GM18907 (cell line): ENCODE results near the gene NTHL1.

Source experiments
- ATAC-seq: cut with Tn5 transposase; IDR thresholded peaks from one replicate; pipeline ENCODE4 v1.9.1; 2021; ENCODE audit warnings: mild to moderate bottlenecking, moderate library complexity; ENCODE audit not compliant: unreplicated experiment

NTHL1 gene

DNA sequence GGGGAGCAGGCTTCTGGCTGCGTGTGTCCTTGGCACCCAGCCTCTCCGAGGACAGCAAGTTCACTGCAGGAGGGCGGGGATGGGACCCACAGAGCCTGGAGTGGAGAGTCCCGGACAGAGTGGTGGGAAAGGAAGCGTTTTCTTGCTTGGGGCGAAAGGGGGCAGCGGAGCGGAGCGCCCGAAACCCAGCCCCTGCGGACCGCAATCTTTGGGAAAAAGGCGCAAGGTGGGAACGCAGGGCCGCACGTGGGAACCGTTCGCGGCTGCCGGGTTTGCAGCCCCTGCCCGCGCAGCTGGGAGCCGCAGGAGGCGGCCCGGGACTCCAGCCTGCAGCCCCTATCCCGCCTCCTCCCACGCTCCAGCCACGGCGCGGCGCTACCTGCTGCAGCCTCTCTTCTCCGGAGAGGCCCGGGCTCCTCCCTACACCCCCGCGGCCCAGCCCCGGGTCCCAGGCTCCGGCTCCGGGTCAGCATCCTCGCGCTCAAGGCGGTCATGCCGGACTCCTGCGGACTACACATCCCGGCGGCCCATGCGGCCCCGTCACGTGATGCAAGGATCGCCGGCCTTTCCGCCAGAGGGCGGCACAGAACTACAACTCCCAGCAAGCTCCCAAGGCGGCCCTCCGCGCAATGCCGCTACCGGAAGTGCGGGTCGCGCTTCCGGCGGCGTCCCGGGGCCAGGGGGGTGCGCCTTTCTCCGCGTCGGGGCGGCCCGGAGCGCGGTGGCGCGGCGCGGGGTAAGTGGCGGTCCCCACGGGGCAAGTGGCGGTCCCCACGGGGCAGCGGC is at the start of gene NTHL1, which contains the start of gene TSC2:
Gene NTHL1 (minus strand): TSS at position 505 of the 786 bp plus-strand sequence. CDS start 11 bp downstream, at position 494.
Gene TSC2 (plus strand): TSS at position 656 of the 786 bp plus-strand sequence. CDS start 631 bp downstream, outside the sequence.
- peak; percentile 88 for ATAC-seq

DNA sequence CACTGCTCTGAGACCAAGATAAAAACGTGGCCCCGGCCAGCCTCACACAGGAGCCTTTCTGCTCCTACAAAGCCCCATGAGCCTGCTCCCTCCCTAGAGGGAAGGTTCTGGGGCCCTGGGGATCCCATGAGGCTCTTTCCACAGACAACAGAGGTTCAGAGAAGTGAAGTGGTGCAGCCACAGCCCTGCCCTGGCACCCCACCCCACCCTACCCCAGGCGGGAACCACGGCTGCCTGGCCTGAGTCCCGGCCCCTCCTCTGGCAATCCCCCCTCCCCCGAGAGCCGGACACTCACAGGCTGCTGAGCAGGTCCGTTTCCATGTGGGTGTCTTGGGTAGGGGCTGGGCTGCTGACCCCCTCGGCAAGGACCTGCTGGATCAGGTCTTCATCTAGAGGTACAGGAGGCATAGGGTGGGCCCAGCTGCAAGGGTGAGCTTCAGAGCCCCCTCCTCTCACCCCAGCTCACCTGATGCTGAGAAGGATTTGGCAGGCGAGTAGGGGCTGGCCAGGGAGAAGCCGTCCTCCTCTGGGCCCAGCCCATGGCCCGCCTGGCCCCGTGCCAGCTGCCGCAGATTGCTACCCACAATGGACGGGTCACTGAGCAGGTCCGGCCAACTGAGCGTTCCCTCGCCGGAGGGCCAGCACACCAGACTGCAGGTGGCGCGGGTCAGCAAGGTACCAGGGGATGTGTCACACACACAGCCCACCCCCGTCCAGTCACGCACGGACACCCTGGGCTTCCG is 49.4 kb upstream of the NTHL1 start:
- no peak for ATAC-seq

DNA sequence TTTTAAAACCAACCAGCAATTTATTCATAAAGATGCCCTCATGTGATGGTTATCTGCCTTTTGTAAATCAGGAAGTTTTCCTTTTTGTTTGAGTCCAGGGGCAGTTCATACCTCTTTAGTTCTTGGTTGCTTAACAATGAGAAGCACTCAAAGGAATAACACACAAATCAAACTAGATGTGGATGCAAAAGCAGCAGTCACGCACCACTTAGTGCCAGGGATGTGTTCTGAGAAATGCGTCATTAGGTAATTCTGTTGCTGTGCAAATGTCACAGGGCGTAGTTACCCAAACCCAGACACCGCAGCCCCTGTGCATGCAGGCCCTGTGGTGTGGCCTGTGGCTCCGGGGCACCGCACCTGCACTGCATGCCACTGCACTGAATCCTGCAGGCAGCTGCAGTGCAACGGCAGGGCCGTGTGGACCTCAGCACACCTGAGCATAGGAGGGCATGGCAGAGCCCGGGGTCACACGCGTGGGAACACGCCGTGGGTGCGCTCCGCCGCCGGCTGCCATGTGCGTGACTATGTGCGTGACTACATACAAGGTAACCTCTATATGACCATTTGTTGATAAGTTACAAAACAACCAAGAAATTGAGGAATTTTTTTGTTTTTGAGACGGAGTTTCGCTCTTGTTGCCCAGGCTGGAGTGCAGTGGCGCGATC is 48.4 kb upstream of the NTHL1 start:
- ATAC-seq: no peak

DNA sequence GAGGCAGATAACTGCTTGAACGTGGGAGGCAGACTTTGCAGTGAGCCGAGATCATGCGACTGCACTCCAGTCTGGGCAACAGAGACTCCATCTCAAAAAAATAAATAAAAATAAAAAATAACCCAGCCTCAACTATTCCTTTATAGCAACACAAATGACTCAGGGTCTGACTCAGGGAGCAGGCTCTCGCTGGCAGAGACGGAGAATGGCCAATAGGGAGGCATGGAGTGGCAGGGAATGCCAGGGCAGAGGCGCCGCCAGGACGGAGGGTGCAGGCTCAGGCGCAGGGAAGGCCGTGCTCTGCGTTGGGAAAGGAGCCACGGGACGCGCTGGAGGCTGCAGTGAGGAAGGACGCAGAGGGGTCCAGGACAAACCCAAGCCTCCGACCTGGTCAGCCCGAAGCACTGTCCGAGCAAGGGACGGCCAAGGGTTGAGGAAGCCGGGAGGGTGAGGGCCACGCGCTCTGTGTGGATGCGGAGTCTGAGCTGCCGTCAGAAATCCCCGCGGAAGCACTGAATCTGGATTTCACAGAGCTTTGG is 47.8 kb upstream of the NTHL1 start:
- ATAC-seq: no peak

DNA sequence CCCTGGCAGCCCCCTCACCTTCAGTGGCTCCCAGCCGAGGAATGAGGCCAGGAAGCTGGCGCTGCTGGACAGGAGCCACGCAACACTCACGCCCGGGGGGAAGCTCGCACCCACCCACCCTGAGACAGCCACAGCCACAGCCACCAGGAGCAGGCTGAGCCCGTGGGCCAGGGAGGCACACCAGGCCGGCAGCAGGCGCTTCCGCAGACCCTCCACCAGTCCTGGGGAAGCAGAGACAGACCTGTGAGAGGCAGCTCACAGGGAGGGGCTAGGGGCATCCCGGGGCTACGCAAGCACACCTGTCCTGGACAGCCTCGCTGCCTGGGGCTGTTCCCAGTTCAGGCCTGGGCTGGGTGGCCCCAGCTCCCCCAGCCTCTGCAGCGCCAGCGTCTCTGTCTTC is 46.2 kb upstream of the NTHL1 start:
- no peak for ATAC-seq

DNA sequence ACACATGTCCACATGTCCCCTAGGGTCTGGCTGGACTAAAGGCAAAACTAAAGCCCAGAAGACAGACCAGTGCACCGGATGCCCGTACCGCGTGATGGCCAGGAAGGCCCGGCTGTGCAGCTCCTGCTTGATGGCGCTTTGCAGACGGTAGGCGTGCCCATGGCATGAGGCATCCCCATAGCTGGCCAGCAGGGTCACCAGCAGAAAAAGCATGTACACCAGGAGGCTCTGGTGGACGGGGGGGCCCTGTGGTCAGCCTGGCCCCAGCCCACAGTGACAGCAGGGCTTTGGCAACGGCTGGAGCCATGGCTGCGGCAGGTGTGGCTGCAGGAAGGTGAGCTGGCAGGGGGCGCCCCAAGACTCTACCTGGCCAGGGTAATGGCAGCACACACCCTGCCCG is 45.2 kb upstream of the NTHL1 start:
- ATAC-seq: no peak

DNA sequence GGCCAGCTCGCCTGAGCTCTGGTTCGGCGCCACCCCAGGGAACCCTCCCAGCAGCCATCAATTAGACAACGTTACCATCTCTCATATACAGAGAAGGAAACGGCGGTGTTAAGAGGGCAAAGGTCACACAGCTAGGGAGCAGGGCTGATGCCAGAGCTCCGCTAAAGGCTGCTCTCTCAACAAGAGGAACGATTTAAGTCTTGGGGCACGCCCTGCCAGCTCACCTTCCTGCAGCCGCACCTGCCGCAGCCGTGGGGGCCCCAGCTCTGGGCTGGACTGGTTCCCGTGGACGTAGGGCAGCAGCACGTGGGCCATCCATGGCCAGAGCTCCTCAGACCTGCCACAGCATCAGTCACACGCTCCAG is 44.6 kb upstream of the NTHL1 start:
- no peak for ATAC-seq

DNA sequence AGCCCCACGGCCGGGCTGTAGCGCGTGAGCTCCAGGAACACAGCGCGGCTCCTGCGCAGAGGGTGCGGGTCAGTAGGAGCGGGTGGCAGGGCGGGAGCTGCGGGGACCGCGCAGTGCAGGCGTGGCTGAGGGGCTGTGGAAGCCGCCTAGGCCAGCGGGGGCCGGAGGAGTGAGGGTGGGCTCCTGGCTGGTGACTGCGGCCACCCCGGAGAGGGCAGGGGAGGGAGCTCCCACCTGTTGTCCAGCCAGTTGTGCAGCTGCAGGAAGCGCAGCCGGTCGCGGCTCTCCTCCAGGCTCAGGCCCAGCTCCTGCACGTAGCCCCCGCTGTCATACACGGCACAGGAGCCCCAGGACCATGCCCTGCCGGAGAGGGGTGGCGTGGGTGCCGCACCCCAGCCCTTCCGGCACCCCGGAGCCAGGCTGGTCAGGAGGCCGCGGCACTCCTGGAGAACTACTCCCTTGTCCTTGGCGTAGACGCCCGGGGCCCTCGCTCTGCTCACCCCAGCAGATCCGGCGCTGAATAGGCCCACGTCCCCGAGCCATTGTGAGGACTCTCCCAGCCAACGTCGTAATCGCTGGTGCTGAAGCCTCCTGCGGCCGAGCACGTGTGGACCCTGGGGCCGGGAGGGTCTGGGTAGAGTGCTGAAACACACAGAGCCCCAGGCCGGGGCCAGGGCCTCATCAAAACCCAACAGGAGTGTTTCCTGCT is 44.1 kb upstream of the NTHL1 start:
- ATAC-seq: no peak

DNA sequence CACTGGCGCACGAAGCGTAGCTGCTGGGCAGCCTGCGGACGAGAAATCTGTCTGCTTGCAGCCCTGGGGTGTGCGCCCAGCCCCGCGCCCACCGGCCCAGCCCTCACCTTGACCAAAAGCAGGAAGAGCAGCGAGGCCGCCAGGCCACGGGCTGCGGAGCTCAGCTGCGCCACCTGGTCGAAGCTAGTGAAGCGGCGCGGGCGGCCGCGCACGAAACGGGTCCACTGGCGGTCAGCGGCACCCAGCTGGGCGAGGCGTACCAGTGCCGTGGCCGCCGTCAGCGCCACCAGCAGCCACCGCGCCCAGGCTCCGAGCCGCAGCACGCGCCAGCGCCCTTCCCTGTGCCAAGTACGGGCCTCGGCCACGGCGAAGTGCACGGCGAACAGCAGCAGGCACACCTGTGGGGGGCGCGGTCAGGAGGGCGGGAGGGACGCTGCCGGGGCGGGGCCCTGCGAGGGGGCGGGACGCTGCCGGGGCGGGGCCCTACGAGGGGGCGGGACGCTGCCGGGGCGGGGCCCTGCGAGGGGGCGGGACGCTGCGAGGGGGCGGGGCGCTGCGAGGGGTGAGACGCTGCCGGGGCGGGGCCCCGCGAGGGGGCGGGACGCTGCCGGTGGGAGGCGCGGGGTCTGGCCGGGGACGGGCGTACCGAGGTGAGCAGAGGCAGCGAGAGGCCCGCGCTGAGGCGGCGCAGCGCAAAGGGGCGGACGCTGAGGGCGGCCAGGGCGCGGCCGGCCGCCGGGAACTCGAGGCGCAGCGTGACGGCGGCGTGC is 43.3 kb upstream of the NTHL1 start:
- no peak for ATAC-seq

DNA sequence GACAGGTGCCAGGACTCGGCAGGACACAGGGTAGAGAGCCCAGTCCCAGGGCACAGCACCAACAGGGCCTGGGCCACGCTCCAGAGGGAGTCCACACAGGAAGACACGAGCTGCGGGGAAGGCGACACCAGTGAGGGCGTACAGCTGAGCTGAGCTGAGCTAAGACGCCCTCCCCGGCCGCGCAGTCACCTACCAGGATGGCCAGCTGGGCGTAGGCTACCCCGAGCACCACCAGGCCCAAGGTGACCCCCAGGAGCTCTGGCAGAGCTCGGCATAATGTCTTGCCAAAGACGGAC is 42.8 kb upstream of the NTHL1 start:
- no peak for ATAC-seq

DNA sequence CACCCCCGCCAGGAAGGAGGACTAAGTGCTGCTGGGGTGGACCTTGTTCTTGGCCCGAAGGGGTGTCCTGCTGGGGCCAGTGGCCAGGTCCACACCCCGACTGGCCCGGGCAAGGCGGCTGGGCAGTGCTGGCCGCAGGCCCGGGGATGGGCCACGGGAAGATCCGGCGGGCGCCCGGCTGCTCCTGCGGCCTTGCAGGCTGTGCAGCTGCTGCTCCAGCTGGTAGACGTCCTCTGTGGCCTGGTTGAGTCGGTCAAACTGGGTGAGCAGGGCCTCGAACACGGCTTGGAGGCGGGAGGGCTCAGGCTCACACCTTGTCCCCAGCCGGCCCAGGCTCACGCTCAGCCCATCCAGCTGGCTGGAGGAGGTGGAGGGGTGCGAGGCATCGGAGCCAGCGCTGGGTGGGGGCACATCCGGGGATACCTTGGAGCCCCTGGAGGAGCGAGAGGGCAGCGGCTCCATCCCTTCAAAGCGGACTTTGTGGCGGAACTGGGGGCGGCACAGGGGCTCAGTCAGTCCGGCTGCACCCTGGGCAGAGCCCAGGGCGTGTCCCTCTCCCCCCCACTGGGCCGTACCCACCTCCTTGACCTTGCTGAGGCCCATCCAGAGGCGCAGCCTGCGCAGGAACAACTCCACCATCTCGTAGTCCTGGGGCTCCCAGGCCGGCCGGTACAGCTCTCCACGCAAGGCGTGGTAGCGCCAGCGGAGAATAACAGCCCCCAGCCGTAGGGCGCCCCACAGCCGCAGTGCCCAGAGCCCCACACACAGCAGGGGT is 42.3 kb upstream of the NTHL1 start:
- no peak for ATAC-seq

DNA sequence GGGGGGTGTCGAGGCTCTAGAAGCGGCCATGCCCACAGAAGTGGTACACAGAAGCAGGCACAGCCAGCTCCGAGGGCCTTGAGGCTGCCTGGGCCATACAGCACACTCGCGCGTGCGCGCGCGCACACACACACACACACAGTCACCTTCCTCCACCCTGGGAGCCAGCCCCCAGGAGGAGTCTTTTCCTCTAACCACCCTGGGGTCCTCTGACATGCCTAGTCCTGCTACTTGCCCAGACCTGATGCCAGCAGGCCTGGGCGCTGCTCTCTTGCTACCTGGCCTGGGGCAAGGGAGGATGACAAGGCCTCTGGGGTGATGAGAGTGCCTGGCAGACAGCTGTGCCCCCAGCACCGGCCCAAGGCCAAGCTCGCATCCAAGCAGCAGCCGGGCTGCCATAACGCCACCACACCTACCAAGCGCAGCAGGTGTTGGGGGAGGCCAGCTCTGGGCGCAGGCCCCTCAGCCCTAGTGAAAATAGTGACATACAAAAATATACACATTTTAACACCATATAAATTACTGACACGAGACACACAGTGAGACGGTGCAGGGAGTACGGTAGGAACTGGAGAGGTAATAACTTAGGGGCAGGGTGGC is 41.2 kb upstream of the NTHL1 start:
- ATAC-seq: no peak

DNA sequence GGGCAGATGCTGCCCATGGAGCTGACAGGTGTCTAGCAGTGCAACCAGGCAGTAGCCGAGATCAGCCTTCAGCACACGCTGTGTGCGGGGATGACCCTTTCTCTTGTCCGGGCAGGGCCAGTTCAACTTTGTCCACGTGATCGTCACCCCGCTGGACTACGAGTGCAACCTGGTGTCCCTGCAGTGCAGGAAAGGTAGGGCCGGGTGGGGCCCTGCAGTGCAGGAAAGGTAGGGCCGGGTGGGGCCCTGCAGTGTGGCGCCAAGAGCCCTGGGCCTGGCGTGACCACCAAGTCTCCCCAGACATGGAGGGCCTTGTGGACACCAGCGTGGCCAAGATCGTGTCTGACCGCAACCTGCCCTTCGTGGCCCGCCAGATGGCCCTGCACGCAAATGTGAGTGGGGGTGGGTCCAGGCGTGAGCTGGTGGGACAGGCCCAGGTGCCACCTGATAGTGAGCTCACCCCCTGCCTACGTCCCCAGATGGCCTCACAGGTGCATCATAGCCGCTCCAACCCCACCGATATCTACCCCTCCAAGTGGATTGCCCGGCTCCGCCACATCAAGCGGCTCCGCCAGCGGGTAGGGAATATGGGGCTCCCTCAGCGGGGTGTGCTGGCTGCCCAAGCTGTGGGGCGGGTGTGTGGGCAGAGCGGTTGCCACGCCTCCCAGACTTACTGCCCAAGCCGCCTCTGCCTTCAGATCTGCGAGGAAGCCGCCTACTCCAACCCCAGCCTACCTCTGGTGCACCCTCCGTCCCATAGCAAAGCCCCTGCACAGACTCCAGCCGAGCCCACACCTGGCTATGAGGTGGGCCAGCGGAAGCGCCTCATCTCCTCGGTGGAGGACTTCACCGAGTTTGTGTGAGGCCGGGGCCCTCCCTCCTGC is 40.4 kb upstream of the NTHL1 start:
- ATAC-seq: no peak

DNA sequence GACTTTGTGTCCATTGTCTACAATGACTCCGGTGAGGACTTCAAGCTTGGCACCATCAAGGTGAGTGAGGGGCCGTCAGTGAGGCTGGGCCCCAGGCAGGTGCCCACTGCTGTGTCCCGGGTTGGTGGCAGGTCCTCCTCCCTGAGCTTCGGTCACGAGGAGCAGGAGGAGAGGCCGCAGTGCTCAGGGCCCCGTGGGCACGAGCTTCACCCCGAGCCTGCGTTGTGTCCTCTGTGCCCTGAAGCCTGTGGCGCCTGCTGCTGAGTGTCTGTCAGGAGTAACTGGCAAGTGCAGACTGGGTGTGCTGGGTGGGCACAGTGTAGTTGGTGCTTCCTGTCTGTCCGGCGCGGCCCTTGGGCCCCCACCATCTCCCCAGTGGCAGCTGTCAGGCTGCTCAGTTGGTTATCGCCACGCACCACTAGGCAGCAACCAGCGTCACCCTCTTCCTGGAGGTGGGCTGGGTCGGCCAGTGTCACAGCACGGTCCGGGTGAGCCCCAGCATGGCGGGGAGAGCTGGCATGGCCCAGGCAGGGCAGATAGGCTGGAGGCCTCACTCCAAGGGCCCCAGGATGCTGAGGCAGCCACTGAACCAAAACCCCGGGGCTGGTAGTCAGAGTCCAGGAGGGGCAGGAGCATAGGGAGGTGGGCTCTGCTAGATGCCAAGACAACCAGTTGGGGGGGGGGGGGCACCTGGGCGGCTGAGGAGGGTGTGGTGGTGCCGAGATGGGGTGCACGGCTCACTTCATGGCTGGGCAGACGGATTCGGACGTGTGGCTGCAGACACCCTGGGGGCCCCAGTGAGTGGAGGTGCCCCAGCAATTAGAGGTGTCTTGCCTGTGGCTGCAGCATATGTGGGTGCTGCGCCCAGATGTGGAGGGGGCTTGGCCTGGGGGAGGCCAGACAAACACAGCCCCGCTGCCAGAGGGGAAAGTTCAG is 39.4 kb upstream of the NTHL1 start:
- ATAC-seq: no peak

DNA sequence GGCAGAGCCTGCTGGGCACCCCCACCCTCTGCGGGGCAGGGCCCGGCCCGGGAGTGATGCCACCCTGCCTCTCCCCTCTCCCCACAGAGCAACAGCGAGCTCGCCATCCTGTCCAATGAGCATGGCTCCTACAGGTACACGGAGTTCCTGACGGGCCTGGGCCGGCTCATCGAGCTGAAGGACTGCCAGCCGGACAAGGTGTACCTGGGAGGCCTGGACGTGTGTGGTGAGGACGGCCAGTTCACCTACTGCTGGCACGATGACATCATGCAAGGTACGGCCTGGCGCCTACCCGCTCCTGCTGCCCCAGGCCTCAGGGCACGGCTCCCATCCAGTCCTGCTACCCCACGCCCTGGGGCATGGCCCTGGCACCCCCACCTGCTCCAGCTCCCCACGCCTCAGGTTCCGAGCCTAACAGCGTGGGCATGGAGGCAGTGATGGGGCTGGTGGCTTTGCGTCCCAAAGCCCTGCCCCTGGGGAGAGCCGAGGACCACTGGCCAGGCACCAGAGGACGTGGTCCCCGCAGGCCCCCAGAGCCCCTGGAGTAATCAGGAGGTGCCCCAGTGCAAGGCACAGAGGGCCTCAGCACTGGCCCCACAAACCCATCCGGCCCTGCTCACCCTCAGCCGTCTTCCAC is 38.6 kb upstream of the NTHL1 start:
- ATAC-seq: no peak

DNA sequence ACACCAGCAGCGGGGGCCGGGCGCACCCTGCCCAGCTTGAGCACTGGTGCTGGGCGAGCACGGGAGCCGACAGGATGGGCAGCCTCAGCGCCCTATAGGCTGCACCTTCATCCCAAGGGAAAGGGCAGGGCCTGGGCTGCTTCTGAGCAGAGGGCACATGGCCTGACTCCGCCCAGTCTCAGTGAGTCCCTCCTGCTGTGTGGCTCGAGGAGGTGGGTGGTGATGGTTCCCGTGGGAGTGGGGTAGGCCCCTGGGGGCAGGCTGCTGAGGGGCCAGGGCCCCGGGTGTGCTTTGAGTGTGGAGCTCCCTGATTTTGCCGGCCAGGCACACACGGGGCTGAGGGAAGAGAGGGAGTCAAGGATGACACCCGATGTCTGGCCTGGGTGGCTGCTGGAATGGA is 38.0 kb upstream of the NTHL1 start:
- no peak for ATAC-seq
